Stimulated activated CD8-positive, alpha-beta memory T cell treated with anti-CD3 and anti-CD28 coated beads, Interleukin-7, amount 100 ng/mL, for 4 hours (primary cell): ENCODE data around the gene SLC35A5.

Experiments used
- DNase-seq, 2 donors: peaks; one replicate each; pipeline ENCODE4 v3.0.0-alpha.2; 2020; ENCODE audit warnings: low read depth in 2 of 2

The SLC35A5 gene

DNA sequence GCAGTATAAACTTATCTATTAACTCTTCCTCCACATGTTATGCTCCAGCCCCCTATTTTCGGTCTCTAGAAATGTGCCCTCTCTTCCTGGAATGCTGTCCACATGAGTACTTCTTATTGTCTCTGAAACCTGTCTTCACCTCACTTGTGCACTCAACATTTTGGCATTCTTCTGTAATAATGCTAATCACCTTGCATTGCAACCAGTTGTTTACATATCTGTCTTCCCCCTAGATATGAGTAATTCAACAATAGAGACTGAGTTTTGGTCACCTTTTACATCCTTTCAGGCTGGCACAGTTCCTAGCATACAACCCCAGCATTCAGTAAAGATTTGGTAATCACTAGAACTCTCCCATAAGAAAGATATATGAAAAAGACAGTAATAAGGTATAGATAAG lies 61.9 kb downstream of the SLC35A5 start:
- DNase-seq: no peak

DNA sequence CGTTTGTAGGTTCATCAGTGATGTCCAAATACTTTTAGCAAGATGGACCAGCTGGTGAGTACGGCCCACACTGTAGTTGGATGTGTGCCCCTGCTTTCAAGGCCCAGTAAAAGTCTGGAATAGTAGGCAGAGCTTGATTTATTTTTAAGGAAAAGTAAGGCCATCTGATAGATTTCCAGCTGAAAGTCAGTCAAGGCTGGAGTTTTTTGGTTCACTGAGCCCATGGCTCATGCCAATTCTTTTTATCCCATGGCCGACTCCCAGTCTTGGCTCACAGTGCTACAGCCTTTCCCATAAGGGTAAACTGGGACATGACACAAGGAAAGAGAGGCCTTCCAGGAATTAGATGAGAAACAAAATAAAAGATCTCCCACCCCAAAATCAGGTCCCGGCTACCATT lies 65.6 kb downstream of the SLC35A5 start:
- DNase-seq: no peak

DNA sequence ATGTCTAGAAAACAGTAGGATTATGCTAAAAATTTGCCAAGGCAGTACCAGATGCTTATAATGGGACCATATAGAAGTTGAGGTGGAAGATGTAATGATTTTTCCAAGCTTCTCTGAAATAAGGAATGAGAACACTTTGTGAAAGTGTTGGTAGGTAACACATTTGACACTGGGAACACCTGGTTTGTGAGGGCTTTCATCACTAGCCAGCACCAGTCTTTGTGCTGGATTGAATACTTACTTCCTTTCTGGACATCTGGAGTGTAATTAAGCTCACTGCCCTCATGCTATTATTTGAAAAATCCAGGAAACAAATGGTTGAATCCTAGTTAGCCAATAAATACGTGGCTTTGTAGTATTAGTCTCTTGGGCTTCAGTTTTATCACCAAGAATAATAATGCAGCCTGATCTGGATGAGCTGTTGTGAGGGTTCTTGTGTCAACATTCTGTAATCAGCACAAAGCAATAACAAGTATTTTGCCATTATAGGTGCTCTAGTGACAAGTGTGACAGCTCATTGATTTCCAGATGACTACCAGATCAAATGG lies 66.1 kb downstream of the SLC35A5 start:
- no peak for DNase-seq

DNA sequence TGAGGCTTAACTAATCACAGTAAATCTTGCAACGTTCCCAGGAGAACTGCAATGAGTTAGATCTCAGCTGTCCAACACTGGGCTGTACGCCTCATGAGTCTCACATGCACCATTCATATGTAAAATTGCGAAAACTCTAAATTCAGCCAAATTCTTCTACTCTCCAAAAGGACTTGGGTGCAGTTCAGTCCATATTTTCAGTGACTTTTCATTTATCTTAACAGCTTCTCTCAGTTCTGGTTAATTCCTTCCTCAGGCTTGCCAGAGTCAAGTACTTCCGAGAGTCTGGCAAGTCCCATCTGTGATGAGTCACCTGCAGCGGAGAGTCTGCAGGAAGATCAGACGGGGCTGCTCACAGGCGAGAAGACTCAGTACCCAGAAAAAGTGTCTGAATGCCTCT lies 67.6 kb downstream of the SLC35A5 start:
- no peak for DNase-seq

DNA sequence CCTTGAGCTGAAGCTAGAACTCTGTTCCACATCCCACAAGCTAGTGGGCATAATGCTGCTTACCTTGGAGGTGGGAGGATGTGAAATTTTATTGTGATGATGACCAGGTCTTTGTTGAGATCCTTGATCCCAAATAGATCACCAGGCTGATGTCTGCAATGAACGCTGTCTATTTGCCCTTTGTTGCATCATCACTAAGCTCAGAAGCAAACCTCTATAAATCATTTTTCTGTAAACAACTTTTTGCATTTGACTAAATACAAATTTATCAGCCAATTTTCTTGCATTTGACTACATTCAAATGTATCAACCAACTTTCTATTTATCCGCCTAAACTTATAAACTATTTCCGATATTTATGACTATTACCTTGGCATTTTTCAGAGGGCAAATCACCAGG lies 69.4 kb downstream of the SLC35A5 start:
- DNase-seq: no peak

DNA sequence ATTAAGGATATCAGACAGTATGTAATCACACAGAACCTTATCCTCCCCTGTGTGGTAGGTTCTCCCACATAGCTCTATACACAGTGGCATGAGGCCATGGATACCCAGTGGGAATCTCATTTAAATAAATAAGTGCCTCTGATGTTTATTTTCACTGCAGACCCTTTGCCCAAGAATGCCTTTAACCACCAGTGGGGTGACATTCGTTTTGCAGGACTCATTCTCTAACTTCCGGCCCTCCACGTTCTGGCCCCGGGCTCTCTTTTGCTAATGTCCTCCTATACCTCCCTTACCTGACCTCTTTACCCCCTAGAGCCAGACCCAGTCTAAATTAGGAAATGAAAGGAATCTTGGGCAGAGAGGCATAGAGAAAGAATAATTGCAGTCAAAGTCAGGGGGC lies 70.8 kb downstream of the SLC35A5 start:
- DNase-seq: no peak

DNA sequence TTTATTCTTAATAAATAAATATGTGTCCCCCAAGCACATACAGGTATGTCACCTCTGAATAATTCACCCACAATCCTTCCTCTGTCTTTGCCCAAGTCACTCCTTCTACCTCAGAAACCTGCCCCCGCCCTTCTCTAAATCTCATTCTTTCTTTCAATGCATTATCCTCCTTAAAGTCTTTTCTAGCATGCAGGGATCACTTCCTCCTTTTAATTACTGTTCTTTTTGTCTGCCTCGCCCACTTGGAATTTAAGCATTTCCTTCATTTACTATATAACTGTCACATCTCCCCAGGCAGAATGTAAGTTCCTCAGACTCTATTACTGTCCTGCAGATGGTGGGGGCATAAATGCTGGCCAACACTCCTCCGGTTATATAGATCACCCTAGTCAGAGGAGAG lies 71.3 kb downstream of the SLC35A5 start:
- no peak for DNase-seq

DNA sequence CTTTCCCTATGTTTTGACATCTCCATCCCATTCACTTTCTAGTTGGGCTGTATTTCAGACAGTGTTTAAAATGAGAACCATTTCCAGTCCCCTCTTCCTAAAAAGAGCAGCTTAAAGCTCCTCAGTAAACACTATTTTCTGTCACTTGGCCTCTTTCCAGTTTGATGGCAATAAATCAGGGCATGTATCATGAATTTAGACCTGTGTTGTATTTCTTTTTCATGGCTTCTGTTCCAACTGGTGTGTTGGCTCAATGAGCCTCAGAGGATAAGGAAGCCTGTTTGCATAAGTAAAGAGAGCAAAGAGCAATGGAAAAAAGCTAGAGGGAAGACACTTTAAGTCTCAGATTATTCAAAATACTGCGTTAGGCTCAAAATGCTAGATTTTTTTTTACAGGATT lies 71.9 kb downstream of the SLC35A5 start:
- no peak for DNase-seq

DNA sequence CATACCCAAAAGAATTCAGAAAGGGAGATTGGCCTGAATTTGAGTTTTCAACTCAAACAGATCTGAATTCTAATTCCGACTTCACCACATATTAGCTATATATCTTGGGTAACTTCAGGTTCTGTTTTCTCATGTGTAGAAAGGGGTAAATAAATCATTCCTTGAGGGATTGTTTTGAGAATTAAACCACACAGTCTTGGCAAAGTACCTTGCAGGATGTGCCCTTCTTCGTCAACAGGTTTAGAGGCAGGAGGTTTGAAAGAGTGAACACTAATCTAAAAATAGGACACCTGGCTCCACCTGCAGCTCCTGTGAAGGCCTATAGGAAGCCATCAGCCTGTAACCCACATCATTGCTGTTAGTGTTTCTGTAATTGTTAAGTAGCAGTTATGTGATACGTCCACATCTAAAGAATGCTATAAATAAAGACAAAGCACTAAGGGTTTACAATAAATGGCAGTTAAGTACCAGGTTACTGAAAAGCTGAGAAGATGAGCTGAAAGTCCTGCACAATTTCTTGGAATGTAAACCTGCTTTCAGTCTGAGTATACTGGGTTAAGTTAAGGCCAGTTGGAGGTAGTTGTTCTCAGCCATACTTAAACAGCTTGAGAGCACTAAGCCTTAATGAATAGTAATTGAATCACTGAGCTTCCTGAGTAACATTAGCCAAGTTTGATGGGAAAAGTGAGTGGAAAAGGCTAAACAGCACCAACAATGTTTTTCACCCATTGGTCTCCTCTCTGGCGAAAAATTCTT lies 73.1 kb downstream of the SLC35A5 start:
- no peak for DNase-seq
